Neural cell (in vitro differentiated cells): ENCODE data around the gene FGF9. TPM values are rescaled to one million over a fixed set of nuclear protein-coding genes. Genes with fewer than 3 reads are reported as not detected.

Experiments used
- H2AFZ ChIP-seq: fragments of 200-600, 300-800 bp; sonication (generic), shearing (Covaris generic); 2 replicates; pipeline ENCODE4 v1.6.0; 2014; ENCODE audit warnings: low read depth, mild to moderate bottlenecking, antibody characterized with exemption, low read length, moderate library complexity
- H3F3A ChIP-seq: fragments of 200-600 bp; shearing (Covaris generic); 2 replicates; pipeline ENCODE4 v1.6.1; 2016; ENCODE audit warnings: mild to moderate bottlenecking, moderate library complexity, mixed read lengths, antibody characterized with exemption, low read length; ENCODE audit not compliant: insufficient read depth, poor library complexity, severe bottlenecking
- H3K27ac ChIP-seq: fragments of 200-600, 300-800 bp; sonication (generic), shearing (Covaris generic); 2 replicates; pipeline ENCODE4 v1.5.1; 2014; ENCODE audit warnings: mild to moderate bottlenecking, low read length, moderate library complexity
- H3K27me3 ChIP-seq: fragments of 300-800, 200-600 bp; sonication (generic), shearing (Covaris generic); 2 replicates; pipeline ENCODE4 v1.6.0; 2014; ENCODE audit warnings: mild to moderate bottlenecking, low read depth, low read length, moderate library complexity; ENCODE audit not compliant: insufficient read depth
- H3K36me3 ChIP-seq: fragments of 300-800, 200-600 bp; sonication (generic), shearing (Covaris generic); 2 replicates; pipeline ENCODE4 v1.5.1; 2014; ENCODE audit warnings: mild to moderate bottlenecking, antibody characterized with exemption, low read length, moderate library complexity; ENCODE audit not compliant: insufficient read depth
- H3K4me2 ChIP-seq: fragments of 300-800, 200-600 bp; sonication (generic), shearing (Covaris generic); 2 replicates; pipeline ENCODE4 v1.6.0; 2014; ENCODE audit warnings: mild to moderate bottlenecking, low read length
- H3K4me3 ChIP-seq: fragments of 300-800, 200-600 bp; sonication (generic), shearing (Covaris generic); 2 replicates; pipeline ENCODE4 v1.5.1; 2014; ENCODE audit warnings: mild to moderate bottlenecking, low read length, moderate library complexity
- H3K79me2 ChIP-seq: fragments of 200-600 bp; shearing (Covaris generic); replicated peaks from 2 replicates; pipeline ENCODE4 v1.6.0; 2014; ENCODE audit warnings: mild to moderate bottlenecking, low read length, moderate library complexity; ENCODE audit not compliant: insufficient read depth
- H3K9ac ChIP-seq: fragments of 300-800, 200-600 bp; sonication (generic), shearing (Covaris generic); 2 replicates; pipeline ENCODE4 v1.6.1; 2016; ENCODE audit warnings: mild to moderate bottlenecking, low read length, mixed read lengths
- H3K9me2 ChIP-seq: fragments of 200-600 bp; shearing (Covaris generic); 2 replicates; pipeline ENCODE4 v1.6.1; 2016; ENCODE audit warnings: mild to moderate bottlenecking, low read length, mixed read lengths; ENCODE audit not compliant: insufficient read depth
- H3K9me3 ChIP-seq: fragments of 200-600, 300-800 bp; sonication (generic), shearing (Covaris generic); 2 replicates; pipeline ENCODE4 v1.6.1; 2016; ENCODE audit warnings: mild to moderate bottlenecking, mixed run types, low read length, moderate library complexity, mixed read lengths
- H4K20me1 ChIP-seq: fragments of 200-600 bp; shearing (Covaris generic); 2 replicates; pipeline ENCODE4 v1.6.1; 2016; ENCODE audit warnings: mild to moderate bottlenecking, mixed run types; ENCODE audit not compliant: insufficient read depth
- CTCF ChIP-seq: fragments of 450-650 bp; IDR thresholded peaks from 2 replicates; pipeline ENCODE4 v1.5.1; 2014; ENCODE audit warnings: antibody characterized with exemption, mild to moderate bottlenecking, moderate library complexity; ENCODE audit not compliant: poor library complexity, severe bottlenecking
- EP300 ChIP-seq: fragments of 450-650 bp; conservative IDR thresholded peaks from 2 replicates; pipeline ENCODE4 v1.6.1; 2014; ENCODE audit warnings: antibody characterized with exemption, mild to moderate bottlenecking, moderate library complexity; ENCODE audit not compliant: poor library complexity, severe bottlenecking
- EZH2 ChIP-seq: fragments of 200-600, 300-800 bp; shearing (Covaris generic), sonication (generic); IDR thresholded peaks from 2 replicates; pipeline ENCODE4 v1.6.1; 2014; ENCODE audit warnings: antibody characterized with exemption, low read length, borderline replicate concordance, mild to moderate bottlenecking; ENCODE audit not compliant: insufficient read depth, poor library complexity, severe bottlenecking
- MXI1 ChIP-seq: fragments of 450-650 bp; conservative IDR thresholded peaks from 2 replicates; pipeline ENCODE4 v1.6.1; 2014; ENCODE audit warnings: antibody characterized with exemption, mild to moderate bottlenecking; ENCODE audit not compliant: poor library complexity, severe bottlenecking
- POLR2AphosphoS5 ChIP-seq: IDR thresholded peaks from 2 replicates; pipeline ENCODE4 v1.6.1; 2012
- RAD21 ChIP-seq: fragments of 450-650 bp; conservative IDR thresholded peaks from 2 replicates; pipeline ENCODE4 v1.6.1; 2014; ENCODE audit warnings: antibody characterized with exemption, mild to moderate bottlenecking, moderate library complexity
- REST ChIP-seq: IDR thresholded peaks from 2 replicates; pipeline ENCODE4 v1.6.1; 2012; ENCODE audit warnings: borderline replicate concordance
- SMC3 ChIP-seq: fragments of 450-650 bp; conservative IDR thresholded peaks from 2 replicates; pipeline ENCODE4 v1.6.1; 2014; ENCODE audit warnings: antibody characterized with exemption, mild to moderate bottlenecking, moderate library complexity; ENCODE audit not compliant: poor library complexity
- TAF1 ChIP-seq: IDR thresholded peaks from 2 replicates; pipeline ENCODE4 v1.6.1; 2012; ENCODE audit warnings: low read depth
- polyA plus RNA-seq: library from polyadenylated mRNA; depleted of rRNA; stranded (reverse); fragments of >200 nt; gene quantifications from 2 replicates; pipeline ENCODE4 v1.2.3, GENCODE V29; 2014

Gene FGF9
- polyA plus RNA-seq, 1 donor from 2014 or later = 29.4 TPM

- H3F3A ChIP-seq = no peaks in the 10 kb centered on the region
- H3K4me3 ChIP-seq = no peak overlapping the region
- no peak overlapping the region for H3K9ac ChIP-seq
- no peaks in the 10 kb centered on the region for H3K79me2 ChIP-seq
- H2AFZ ChIP-seq = no peak overlapping the region
- H3K9me3 ChIP-seq = no peaks in the 10 kb centered on the region
- no peaks in the 10 kb centered on the region for H3K36me3 ChIP-seq
- no peaks in the 10 kb centered on the region for H3K27me3 ChIP-seq
- no peak for TF ChIP-seq RAD21
- TF ChIP-seq EZH2 = no peak
- TF ChIP-seq EP300 = no peak
- no peak for TF ChIP-seq MXI1
- no peak for TF ChIP-seq REST
- TF ChIP-seq CTCF = no peak
- no peak for TF ChIP-seq POLR2AphosphoS5
- no peak for TF ChIP-seq SMC3
- TF ChIP-seq TAF1 = no peak
- H3K27ac ChIP-seq = no peak overlapping the region
- H3K4me2 ChIP-seq = no peak overlapping the region
- H3K9me2 ChIP-seq = no peaks in the 10 kb centered on the region
- no peaks in the 10 kb centered on the region for H4K20me1 ChIP-seq
These were observed 38.7 kb upstream of the FGF9 start for GRCh38 chr13:21632196-21632595.

GRCh38 chr13:21636656-21637055 lies 34.2 kb upstream of the FGF9 start:
- Histone ChIP-seq H3K9me3 (no peaks in the 10 kb centered on the region), H3K27ac (no peak overlapping the region), H3K4me3 (no peak overlapping the region), H3K79me2 (no peaks in the 10 kb centered on the region), H4K20me1 (no peaks in the 10 kb centered on the region), H3K9me2 (no peaks in the 10 kb centered on the region), H3K9ac (no peak overlapping the region), H3K4me2 (no peak overlapping the region), H2AFZ (no peak overlapping the region), H3F3A (peaks cover 4% of the 10 kb centered on the region), H3K36me3 (no peaks in the 10 kb centered on the region), H3K27me3 (no peaks in the 10 kb centered on the region)
- no peak for TF ChIP-seq CTCF
- no peak for TF ChIP-seq REST
- no peak for TF ChIP-seq EP300
- no peak for TF ChIP-seq SMC3
- no peak for TF ChIP-seq TAF1
- no peak for TF ChIP-seq POLR2AphosphoS5
- no peak for TF ChIP-seq RAD21
- no peak for TF ChIP-seq EZH2
- no peak for TF ChIP-seq MXI1
